Measurements from ENCODE around the gene KLHL8.
"Not testable (repeated sequence)": the region's sequence is repeated elsewhere in the genome, so short reads cannot be mapped to it uniquely, and the experiment has no call there.

KLHL8 gene

DNA sequence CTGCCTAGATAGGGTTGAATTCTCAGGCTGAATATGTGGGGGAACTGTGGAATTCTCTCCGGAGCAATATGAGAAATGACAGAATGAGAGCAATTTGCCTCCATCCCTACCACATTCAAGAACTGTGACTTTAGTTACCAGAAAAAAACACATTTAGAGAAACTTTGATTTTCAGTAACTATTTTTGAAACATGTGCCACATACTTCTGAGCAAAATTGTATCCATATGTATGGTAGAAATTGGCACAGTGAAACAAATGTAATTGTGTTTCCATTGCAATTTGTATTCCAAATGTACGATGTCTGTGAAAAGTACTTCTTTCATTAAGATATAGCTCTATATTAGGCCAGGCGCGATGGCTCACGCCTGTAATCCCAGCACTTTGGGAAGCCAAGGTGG is 5.5 kb upstream of the KLHL8 start:
- TF ChIP-seq, protein P1, sequence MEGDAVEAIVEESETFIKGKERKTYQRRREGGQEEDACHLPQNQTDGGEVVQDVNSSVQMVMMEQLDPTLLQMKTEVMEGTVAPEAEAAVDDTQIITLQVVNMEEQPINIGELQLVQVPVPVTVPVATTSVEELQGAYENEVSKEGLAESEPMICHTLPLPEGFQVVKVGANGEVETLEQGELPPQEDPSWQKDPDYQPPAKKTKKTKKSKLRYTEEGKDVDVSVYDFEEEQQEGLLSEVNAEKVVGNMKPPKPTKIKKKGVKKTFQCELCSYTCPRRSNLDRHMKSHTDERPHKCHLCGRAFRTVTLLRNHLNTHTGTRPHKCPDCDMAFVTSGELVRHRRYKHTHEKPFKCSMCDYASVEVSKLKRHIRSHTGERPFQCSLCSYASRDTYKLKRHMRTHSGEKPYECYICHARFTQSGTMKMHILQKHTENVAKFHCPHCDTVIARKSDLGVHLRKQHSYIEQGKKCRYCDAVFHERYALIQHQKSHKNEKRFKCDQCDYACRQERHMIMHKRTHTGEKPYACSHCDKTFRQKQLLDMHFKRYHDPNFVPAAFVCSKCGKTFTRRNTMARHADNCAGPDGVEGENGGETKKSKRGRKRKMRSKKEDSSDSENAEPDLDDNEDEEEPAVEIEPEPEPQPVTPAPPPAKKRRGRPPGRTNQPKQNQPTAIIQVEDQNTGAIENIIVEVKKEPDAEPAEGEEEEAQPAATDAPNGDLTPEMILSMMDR (IDR thresholded peaks at IDR 0.05; ENCODE audit: borderline replicate concordance, control extremely low read depth, extremely low read depth, insufficient read depth, missing control alignments) = no peak
- in situ Hi-C loops (cut with MboI; ENCODE audit: low sequenced_read_pairs, unreplicated experiment) = loop anchor here (5.0 kb wide), 1 partner anchor 79 kb away; no protein-coding TSS in a partner anchor
- DNase-seq (ENCODE audit: low spot score) = no peak

DNA sequence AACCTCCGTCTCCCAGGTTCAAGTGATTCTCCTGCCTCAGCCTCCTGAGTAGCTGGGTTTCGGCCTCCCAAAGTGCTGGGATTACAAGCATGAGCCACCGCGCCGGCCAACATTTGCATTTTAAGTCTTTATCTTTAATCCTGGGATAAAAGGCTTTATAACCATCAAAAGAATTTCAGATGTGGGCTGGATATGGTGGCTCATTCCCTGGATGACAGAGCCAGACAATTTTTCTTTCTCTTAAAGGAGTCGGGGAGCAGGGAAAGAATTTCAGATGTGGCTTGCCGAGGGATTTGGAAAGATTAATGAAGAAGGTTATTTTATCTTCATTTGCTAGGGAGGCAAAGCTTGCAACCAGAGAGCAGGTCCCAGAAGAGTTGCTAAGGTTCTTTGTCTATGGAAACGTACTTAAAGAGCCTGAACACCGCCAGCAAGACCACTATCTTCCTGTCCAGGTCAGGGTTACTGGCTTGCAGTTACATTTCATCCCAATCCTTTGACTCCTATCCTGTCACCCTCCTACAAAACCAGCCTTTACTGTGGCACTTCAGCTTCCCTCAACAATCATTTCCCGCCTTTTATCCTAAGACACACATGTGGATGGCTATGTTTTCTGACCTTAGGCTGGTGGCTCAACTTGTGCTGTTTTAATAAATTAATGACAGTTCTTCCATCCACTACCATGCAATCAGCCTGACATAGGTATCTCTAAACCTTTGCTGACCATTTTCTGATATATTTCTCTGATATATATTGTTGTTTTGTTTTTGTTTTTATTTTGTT is 3.9 kb upstream of the KLHL8 start:
- DNase-seq (ENCODE audit: low spot score) = no peak
- in situ Hi-C loops (cut with MboI; ENCODE audit: low sequenced_read_pairs, unreplicated experiment) = no loop called here
- TF ChIP-seq, protein P1 (IDR thresholded peaks at IDR 0.05; ENCODE audit: borderline replicate concordance, control extremely low read depth, extremely low read depth, insufficient read depth, missing control alignments) = no peak

DNA sequence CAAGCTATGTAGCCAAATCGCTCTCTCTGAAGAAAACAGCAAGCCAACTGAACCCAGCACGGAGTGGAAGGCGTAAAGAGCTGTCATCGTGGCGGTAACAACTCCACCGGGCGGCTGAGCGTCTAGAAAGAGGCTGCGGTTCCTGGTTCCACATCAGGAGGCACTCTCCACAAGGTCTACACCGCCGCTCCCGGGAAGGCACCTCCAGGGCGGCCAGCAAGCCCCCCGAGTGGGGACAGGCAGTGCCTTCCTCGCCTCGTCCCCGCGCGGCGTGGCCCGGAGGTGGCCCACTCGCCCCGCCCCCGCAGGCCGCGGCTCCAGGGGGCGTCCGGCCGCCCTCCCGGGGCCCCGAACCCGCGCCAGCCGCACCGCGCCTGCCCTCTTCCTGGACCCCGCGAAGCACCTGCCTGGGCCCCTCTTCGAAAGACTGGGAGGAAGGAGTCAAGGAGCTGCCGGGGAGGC is 755 bp downstream of the KLHL8 start:
- TF ChIP-seq, protein P1 (IDR thresholded peaks at IDR 0.05; ENCODE audit: borderline replicate concordance, control extremely low read depth, extremely low read depth, insufficient read depth, missing control alignments) = peak; percentile 16
- in situ Hi-C loops (cut with MboI; ENCODE audit: low sequenced_read_pairs, unreplicated experiment) = no loop called here
- DNase-seq (ENCODE audit: low spot score) = peak; percentile 64

DNA sequence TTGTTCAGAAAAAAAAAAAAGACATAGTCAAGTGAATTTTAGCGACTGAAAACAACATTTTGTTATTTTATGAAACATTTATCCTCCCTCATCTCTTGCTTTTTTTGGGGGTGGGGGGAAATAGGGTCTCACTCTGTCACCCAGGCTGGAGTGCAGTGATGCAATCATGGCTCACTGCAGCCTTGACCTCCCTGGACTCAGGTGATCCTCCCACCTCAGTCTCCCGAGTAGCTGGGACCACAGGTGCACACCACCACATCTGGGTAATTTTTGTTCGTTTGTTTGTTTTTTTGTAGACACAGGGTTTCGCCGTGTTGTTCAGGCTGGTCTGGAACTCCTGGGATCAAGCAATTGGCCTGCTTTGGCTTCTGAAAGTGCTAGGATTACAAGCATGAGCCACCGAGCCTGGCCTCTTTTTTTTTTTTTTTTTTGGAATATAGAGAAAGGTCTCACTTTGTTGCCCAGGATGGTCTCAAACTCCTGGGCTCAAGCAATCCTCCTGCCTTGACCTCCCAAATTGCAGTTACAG is 3.1 kb downstream of the KLHL8 start:
- DNase-seq (ENCODE audit: low spot score); in situ Hi-C loops (cut with MboI; ENCODE audit: low sequenced_read_pairs, unreplicated experiment): not testable (repeated sequence)

DNA sequence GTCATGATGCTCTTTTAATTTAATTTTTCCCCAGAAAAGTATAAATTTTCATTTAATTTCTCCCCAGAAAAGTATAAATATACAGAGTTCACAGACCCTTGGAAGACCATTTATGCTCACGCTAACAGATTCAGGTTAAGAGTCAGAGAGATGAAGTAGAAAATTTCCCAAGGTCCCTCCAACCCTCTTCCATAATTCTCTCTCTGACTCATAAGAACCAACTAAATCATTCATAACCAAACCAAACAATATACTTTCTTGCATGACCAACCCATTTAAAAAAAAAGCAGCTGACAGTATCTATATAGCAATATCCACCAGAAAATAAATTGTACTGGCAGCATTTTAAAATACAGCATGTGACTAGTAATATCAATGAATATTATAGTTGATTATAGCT is 3.9 kb downstream of the KLHL8 start:
- DNase-seq (ENCODE audit: low spot score) = no peak
- in situ Hi-C loops (cut with MboI; ENCODE audit: low sequenced_read_pairs, unreplicated experiment) = no loop called here
- TF ChIP-seq, protein P1 (IDR thresholded peaks at IDR 0.05; ENCODE audit: borderline replicate concordance, control extremely low read depth, extremely low read depth, insufficient read depth, missing control alignments) = no peak

DNA sequence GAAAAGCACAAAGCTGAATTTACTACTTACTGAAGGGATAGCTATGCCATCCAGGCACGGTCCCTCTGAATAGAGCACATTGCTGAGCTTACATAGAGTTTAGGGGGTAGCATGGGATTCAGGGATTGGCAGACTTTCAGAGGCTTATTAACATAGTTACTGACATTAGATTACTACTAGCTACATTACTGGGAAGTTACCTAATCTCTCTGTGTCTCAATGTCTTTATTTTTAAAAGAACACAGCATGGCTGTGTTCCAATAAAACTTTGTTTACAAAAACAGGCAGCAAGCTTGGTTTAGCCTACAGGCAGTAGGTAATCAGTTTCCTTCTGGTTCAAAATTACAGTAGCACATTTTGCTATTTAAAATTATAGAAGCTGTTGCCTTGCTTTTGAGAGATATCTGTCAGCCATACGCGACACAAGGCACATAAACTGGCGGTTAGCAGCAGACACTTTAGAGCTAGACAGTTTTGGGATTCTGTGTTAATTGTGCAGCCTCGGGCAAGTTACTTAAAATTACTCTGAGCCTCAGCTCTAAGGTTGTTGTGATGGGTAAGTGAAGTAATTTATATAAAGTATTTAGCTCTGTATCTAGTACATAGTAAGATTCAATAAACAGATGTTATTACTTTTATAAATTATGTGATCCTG is 6.9 kb downstream of the KLHL8 start:
- no peak for DNase-seq (ENCODE audit: low spot score)
- TF ChIP-seq, protein P1 (IDR thresholded peaks at IDR 0.05; ENCODE audit: borderline replicate concordance, control extremely low read depth, extremely low read depth, insufficient read depth, missing control alignments) = no peak
- in situ Hi-C loops (cut with MboI; ENCODE audit: low sequenced_read_pairs, unreplicated experiment) = no loop called here
